Measurements from ENCODE around the gene CSN1S1.
"Not testable (repeated sequence)": the region's sequence is repeated elsewhere in the genome, so short reads cannot be mapped to it uniquely, and the experiment has no call there.

Gene CSN1S1, protein sequence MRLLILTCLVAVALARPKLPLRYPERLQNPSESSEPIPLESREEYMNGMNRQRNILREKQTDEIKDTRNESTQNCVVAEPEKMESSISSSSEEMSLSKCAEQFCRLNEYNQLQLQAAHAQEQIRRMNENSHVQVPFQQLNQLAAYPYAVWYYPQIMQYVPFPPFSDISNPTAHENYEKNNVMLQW

DNA sequence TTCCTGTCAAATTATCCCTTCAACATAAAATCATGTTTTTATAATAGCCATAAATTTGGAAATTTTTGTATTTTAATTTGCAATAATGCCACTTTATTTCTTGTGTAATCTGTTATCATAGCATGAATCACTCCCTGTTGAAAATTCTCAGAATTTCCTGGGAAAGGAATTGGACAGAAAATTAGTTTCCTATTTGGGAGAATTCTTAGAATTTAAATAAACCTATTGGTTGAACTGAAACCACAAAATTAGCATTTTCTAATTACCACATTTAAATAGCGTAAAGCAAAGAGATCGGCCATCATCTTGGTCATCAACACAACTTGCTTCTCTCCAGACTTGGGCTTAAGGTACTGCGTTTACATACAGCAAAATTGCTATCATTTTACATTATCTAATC is at the start of gene CSN1S1:
TSS of gene CSN1S1 (plus strand) at position 301 of the 400 bp plus-strand sequence. CDS start 1,488 bp downstream, outside the sequence.
- in situ Hi-C loops (cut with MboI; ENCODE audit: low sequenced_read_pairs): no loop called here

DNA sequence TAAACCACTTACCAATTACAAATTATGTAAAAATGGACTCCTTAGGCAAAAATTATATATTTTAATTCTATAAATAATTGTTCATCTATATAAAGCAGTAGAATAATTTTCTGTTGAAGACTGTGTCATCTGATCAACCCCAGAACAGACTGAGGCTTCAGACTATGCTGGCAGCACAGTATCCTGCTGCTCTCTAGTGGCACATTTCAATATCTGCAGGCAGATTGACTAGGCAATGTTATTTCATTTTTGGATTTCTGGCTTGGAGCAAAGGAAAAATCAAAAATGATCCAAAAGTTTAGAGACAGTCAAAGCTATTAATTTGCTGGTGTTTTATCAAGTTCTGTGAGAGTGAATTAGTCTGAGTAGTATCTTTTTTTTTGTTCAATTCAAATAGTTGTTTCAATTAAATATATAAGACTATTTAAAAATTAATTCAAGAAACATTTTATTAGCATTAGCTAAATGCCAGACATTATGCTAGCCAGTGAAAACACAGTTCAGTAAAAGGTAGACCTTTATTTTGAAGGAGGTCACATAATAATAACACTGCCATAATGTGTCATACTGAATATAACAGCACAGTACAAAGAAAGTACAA is 49.6 kb upstream of the CSN1S1 start:
- in situ Hi-C loops (cut with MboI; ENCODE audit: low sequenced_read_pairs): loop anchor here (10.0 kb wide), 1 partner anchor 186 kb away; no protein-coding TSS in a partner anchor

DNA sequence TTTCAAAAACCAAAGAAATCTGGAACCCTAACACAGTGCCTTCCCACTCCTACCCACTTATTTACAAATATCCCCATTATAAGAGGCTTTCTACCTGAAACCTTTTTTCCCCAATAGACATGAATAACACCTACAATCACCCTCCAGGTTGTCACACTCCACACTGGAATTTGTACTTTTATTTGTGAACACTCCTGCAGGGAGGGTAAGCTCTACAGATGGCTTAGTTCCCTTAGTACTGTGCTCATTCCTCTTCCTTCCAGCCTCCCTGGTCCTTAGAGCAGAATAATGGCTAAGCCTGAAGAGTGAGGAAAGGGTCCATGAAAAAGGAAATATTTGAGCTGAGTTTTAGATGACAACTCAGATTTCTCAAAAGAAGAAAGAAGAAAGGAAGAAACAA is 48.7 kb upstream of the CSN1S1 start:
- in situ Hi-C loops (cut with MboI; ENCODE audit: low sequenced_read_pairs): loop anchor here (10.0 kb wide), 1 partner anchor 187 kb away; no protein-coding TSS in a partner anchor

DNA sequence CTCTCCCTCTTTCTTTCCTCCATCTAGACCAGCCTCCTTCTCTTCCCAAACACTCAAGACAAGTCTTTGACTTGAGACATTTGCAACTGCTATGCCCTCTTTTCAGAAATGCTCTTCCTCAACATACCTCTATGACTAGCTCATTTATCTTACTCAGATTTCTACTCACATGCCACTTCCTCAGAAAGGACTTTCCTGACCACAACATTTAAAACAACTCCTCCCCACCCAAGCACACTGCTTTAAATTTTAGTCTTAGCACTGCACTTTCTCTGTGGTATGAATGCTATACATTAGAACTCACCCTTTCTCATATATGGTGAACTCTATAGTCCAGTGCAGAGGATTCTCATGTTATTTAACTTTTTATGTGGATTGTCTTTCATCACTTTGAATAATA is 42.5 kb upstream of the CSN1S1 start:
- in situ Hi-C loops (cut with MboI; ENCODE audit: low sequenced_read_pairs): loop anchor here (10.0 kb wide), 1 partner anchor 194 kb away; no protein-coding TSS in a partner anchor

DNA sequence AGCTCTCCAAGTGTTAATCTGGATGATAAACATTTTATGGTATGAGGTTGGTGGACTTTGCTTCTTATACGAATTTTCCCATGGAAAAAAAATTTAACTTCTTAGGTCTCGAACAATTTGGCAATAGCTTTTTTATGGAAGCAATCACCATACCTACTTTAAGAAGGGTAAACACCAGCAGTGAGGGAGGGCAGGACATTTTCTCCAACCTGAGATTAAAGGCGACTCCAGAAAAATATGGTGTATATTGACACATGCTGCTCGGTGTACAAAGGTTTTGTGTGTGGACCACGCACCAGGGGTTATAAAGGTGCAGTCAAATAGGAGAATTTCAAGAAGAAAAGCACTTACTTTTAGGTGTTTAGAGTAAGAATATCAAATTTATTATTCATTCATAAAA is 36.7 kb upstream of the CSN1S1 start:
- in situ Hi-C loops (cut with MboI; ENCODE audit: low sequenced_read_pairs): no loop called here

DNA sequence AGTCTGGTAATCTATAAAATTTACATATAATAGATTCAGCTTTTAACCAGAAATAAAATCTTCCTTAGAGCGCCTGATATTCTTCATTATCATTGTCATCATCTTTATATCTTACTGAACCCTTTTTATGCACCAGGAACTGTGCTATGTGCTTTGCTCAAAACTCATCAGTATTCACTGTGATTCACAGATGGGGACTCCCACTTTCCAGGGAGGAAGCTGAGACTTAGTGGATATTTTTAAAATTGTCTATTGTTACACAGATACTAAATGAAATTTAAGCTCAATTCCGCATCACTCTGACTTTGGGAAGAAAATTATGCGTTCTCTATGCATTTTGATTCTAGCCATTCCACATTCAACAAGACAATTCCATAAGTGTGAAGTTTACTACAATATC is 36.1 kb upstream of the CSN1S1 start:
- in situ Hi-C loops (cut with MboI; ENCODE audit: low sequenced_read_pairs): no loop called here

DNA sequence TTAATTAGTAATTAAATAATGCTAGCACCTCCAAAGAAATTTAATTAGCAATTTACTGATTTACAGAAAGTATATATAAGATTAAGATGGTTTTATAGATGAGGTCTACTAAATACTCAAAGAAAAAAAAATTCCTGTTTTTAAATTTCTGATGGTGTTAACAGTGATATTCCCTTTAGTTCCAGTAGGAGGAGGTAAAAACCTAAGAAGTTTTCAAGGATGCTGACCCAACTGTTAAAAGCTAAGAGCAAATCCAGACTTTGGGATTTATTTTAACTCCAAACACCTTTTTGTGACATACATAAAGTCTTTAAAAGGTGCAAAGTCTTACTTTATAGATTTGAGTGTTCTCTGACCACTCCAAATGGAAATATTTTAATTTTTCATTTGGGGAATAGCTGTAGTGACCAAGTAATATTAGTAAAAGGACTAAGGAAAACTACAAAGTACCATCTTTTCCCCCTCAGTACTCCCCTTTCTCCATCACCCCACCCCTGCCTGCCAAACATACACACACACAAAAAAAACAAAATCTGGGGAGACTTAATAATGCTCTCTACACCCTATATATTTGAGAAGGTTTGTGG is 34.2 kb upstream of the CSN1S1 start:
- in situ Hi-C loops (cut with MboI; ENCODE audit: low sequenced_read_pairs): no loop called here

DNA sequence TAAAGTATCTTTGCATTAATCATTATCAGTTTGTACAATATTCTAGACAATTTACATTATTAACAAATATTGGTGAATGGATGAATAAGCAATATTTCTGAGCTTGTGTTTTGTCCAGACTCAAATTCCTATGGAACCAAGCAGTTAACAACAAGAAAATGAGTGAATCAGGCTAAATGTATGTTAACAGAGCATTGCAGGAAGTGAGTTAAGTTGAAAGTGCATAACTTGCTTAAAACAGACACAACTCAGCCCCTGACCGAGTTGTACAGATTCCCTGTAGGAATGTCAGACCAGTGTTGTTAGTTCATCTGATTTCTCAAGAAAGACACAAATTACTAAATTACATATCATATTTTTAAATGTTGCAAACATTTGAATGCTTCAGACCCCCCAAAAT is 23.7 kb upstream of the CSN1S1 start:
- in situ Hi-C loops (cut with MboI; ENCODE audit: low sequenced_read_pairs): no loop called here

DNA sequence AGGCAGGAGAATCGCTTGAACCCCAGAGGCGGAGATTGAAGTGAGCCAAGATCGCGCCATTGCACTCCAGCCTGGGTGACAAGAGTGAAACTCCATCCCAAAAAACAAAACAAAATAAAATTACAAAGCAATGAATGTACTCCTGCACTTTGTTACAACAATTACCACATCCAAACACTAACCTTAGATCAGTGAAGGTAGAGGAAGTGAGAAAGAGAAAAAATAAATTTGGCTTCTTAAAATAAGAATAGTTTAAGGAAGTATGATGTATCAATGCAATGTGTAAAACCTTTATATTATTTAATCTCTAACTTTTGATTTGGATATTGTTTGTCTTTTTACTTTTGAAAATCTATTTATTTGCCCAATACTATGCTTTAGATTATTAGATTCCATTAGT is 21.7 kb upstream of the CSN1S1 start:
- in situ Hi-C loops (cut with MboI; ENCODE audit: low sequenced_read_pairs): no loop called here

DNA sequence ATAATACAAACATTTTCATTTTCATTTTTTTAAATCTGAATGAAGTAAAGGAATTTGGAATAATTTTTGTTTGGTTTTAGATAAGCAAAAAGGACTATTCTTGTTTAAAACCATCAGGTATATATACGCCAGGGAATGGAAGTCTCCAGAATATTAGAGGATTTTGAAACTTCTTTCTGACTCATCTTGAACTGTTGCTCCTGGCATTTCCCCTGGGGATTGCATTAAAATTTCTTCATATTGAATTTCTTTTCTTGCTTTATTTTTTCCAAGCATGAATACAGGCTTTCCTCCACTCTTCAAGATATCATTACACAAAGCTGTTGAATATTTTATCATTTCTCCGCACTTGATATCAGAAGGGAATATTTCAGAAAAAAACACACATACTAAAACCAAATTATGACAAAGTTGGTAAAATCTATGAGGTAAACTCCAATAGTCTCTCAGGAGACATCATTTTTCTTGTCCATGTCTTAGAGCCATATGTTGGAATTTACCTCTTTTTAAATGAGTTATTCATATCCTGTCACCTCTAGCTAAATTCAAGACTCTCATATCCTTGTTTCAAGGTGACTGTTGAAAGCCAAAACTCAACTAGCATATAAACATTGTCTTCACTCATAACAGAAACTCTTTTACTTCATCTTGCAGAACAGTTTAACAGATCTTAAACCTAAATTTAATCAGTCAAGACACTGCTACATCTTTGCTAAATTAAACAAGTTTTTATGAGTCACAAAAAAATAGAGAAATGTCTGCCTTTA is 20.7 kb upstream of the CSN1S1 start:
- in situ Hi-C loops (cut with MboI; ENCODE audit: low sequenced_read_pairs): no loop called here

DNA sequence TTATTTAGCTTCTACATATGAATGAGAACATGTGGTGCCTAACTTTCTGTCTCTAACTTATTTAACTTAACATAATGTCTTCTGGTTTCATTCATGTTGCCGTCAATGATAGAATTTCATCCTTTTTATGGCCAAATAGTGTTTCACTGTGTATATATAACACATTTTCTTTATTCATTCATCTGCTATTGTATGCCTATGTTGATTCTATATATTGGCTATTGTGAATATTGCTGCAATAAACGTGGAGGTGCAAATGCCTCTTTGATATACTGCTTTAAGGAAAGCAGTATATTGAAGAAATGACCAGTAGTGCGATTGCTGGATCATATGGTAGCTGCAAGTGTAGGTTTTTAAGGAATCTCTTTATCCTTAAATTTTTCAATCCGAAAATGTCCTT is 10.0 kb upstream of the CSN1S1 start:
- in situ Hi-C loops (cut with MboI; ENCODE audit: low sequenced_read_pairs): no loop called here

DNA sequence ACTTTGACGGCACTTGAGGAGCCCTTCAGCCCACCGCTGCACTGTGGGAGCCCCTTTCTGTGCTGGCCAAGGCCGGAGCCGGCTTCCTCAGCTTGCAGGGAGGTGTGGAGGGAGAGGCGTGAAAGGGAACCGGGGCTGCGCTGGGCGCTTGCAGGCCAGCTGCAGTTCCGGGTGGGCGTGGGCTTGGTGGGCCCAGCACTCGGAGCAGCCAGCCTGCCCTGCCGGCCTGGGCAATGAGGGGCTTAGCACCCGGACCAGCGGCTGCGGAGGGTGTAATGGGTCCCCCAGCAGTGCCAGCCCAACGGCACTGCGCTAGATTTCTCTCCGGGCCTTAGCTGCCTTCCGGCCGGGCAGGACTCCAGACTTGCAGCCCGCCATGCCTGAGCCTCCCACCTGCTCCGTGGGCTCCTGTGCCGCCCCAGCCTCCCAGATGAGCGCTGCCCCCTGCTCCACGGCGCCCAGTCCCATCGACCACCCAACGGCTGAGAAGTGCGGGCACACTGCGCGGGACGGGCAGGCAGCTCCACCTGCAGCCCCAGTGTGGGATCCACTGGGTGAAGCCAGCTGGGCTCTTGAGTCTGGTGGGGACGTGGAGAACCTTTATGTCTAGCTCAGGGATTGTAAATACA is 7.0 kb upstream of the CSN1S1 start:
- in situ Hi-C loops (cut with MboI; ENCODE audit: low sequenced_read_pairs): not testable (repeated sequence)

DNA sequence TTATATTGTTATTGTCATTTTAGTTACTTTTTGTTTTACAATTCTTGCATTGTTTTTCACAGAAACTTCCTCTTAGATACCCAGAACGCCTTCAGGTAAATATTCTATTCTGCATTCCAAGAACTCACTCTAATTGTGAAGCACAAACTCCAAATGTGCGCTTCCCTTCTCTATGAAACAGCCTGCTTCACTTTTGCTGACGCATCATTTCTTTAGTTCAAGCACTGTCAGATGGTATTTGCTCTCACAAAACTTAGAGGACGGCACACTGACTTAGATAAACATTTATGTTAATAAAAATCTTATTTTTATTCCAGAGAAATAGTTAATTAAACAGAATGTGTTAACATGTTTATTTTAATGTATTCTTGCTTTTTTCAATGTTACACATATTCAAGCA is 3.3 kb downstream of the CSN1S1 start:
- in situ Hi-C loops (cut with MboI; ENCODE audit: low sequenced_read_pairs): no loop called here

DNA sequence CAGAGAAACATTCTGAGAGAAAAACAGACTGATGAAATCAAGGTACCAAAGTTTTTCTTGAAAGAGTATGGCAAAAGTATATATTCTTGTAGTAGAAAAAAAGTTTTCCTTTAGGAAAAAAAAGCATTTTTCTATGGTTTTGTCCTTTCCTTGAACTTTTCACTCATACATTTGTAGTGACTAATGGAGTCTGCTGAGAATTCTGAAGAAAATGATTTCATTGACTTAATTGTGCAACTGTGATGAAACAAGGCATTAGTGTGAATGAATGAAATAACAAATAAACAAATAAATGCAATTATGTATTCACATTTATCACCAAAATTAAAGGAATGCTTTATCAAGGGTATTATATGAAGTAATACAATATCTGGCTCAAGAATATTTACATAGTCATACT is 5.7 kb downstream of the CSN1S1 start:
- in situ Hi-C loops (cut with MboI; ENCODE audit: low sequenced_read_pairs): no loop called here

DNA sequence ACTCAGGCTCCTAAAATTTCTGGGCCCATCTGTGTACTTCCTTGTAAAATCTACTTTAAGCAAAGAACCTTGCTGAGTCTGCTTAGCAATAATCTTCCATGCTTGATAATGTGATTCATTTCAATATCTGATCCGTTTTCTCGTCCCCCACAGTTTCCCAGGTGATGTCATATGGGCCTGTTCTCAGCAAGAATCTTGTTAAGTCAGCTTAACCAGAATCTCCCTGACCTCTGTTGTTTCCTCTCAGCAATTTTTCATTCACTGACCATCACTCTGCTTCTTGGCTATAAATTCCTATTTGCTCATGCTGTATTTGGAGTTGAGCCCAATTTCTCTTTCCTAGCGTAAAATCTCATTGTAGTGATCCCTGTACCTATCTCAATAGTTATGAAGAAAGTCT is 20.7 kb downstream of the CSN1S1 start:
- in situ Hi-C loops (cut with MboI; ENCODE audit: low sequenced_read_pairs): no loop called here

DNA sequence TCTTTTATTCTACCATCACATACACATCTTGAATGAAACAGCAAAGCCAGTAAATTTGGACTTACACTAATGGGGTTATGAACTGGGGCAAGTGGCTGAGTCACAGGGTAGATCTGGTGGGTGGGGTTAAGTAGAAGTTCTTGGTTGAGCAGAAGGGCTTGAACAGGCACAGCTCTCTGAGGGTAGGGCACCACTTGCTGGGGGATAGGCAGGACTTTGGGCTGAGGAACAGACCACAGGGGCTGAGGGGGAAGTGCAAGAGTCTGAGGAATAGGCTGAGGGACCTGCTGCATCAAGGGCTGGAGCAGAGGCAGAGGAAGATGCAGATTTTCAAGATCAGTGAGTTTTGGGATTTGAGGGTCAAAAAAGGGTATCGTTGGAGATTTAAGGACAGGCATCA is 26.3 kb downstream of the CSN1S1 start:
- in situ Hi-C loops (cut with MboI; ENCODE audit: low sequenced_read_pairs): no loop called here

DNA sequence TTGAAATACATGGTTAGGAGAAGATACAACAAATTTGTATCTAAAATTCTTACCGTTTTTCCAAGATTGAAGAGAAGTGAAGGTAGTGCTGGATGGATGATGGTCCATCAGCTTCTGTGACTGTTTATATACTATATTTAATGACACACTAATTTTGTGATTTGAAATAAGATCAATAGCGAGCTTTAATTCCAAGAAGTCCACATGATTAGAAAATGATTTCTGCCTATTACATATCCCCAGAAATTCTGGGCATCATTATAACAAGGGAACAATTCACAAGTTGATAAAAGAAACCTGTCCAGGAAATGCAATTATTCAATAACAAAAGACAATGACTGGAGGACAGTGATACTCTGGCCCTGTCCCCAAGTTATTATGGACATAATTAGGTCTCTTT is 34.8 kb downstream of the CSN1S1 start, which contains the start of gene CSN2:
TSS of gene CSN2 (minus strand) at position 101 of the 400 bp plus-strand sequence. CDS start 4,733 bp downstream, outside the sequence.
- in situ Hi-C loops (cut with MboI; ENCODE audit: low sequenced_read_pairs): no loop called here

DNA sequence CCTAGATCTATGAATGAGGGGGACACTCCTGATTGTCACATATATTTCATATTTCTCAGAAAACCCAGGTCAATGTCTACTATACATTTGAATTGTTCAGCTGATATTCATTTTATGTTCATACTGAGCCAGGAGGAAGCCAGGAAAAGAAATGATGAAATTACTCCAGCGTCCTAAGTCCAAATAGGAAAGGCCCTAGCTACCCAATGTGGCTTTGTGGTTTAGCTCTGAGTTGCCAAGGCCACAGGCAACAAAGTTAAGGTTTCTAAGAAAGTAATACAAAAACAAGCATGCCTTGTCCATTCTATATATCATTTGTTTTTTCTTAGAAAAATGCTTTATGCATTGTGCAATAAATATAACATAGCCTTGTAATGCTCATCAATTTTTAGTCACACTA is 39.2 kb downstream of the CSN1S1 start:
- in situ Hi-C loops (cut with MboI; ENCODE audit: low sequenced_read_pairs): no loop called here

DNA sequence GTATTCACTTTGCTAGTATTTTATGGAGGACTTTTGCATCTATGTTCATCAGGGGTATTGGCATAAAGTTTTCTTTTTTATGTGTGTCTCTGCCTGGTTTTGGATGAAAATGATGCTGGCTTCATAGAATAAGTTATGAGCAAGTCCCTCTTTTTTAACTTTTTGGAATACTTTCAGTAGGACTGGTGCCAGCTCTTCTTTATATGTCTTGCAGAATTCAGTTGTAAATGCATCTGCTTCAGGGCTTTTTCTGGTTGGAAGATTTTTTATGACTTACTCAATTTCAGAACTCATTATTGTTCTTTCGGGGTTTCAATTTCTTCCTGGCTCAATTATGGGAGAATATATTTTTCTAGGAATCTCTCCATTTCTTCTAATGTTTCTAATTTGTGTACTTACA is 43.8 kb downstream of the CSN1S1 start:
- in situ Hi-C loops (cut with MboI; ENCODE audit: low sequenced_read_pairs): no loop called here

DNA sequence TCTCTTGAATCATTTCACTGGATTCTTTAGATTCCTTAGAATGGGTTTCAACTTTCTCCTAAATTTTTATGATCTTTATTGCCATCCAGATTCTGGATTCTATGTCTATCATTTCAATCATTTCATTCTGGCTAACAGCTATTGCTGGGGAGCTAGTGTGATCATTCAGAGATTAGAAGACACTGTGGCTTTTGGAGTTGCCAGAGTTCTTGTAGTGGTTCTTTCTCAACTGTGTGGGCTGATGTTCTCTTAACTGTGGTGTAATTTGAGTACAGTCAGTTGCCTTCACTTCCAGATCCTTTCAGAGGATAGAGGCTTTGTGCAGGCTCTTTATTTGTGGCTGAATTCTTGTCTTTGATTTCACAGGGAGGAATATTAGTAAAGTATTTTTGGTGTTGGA is 46.7 kb downstream of the CSN1S1 start:
- in situ Hi-C loops (cut with MboI; ENCODE audit: low sequenced_read_pairs): no loop called here

DNA sequence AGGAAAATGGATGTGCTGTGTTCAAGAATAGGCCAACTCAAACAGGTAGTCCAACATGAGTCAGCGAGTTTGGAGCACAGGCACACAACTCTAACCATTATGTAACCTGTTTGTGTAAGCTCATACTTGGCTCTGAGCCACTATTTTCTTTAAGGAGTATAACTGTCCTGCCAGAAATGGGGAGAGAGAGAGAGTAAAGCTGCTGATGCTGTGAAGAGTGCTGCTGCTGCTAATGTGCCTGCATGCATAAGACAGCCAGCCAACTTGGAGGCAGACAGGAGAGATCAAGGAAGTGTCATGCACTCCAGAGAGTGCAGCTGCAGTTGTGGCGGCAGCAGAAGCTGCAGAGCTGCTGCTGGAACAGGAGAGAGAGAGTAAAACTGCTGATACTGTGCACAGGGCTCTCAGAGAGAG is 53.2 kb downstream of the CSN1S1 start:
- in situ Hi-C loops (cut with MboI; ENCODE audit: low sequenced_read_pairs): no loop called here
